GM23338 (cell line): ENCODE results near the gene ZNF76. TPM values are rescaled to one million over a fixed set of nuclear protein-coding genes. Genes with fewer than 3 reads are reported as not detected.

Source experiments
- ATAC-seq: fragments of 200-7000 bp; cut with Tn5 transposase; 3 replicates; pipeline ENCODE4 v1.9.1; 2020
- DNase-seq: peaks from one replicate; pipeline ENCODE4 v3.0.0-alpha.2; 2015; ENCODE audit warnings: low spot score
- H2AFZ ChIP-seq: fragments of 200-600 bp; sonication (generic); 2 replicates; pipeline ENCODE4 v1.8.0; 2016; ENCODE audit warnings: antibody characterized with exemption, mild to moderate bottlenecking, moderate library complexity
- H3F3A ChIP-seq: fragments of 200-600 bp; sonication (generic); replicated peaks from 2 replicates; pipeline ENCODE4 v1.8.0; 2017; ENCODE audit warnings: antibody characterized with exemption, mixed run types, low read depth
- H3K27ac ChIP-seq: fragments of 200-600 bp; sonication (generic); 2 replicates; pipeline ENCODE4 v1.6.1; 2016; ENCODE audit warnings: low read depth
- H3K27me3 ChIP-seq: fragments of 200-600 bp; sonication (generic); 2 replicates; pipeline ENCODE4 v1.8.0; 2016; ENCODE audit warnings: mild to moderate bottlenecking, mixed run types, moderate library complexity; ENCODE audit not compliant: insufficient read depth
- H3K36me3 ChIP-seq: fragments of 200-600 bp; sonication (generic); 2 replicates; pipeline ENCODE4 v1.8.0; 2016; ENCODE audit warnings: mild to moderate bottlenecking; ENCODE audit not compliant: insufficient read depth
- H3K4me1 ChIP-seq: fragments of 200-600 bp; sonication (generic); 2 replicates; pipeline ENCODE4 v1.8.0; 2016; ENCODE audit warnings: mild to moderate bottlenecking, moderate library complexity; ENCODE audit not compliant: insufficient read depth
- H3K4me2 ChIP-seq: fragments of 200-600 bp; sonication (generic); 2 replicates; pipeline ENCODE4 v1.7.1; 2017; ENCODE audit warnings: mixed run types
- H3K4me3 ChIP-seq: fragments of 200-600 bp; sonication (generic); 2 replicates; pipeline ENCODE4 v1.6.1; 2016; ENCODE audit warnings: mixed run types
- H3K79me2 ChIP-seq: fragments of 200-600 bp; sonication (generic); replicated peaks from 2 replicates; pipeline ENCODE4 v1.8.0; 2017; ENCODE audit warnings: mild to moderate bottlenecking; ENCODE audit not compliant: insufficient read depth
- H3K9me2 ChIP-seq: fragments of 200-600 bp; sonication (generic); 2 replicates; pipeline ENCODE4 v1.8.0; 2017; ENCODE audit not compliant: insufficient read depth
- H4K20me1 ChIP-seq: fragments of 200-600 bp; sonication (generic); replicated peaks from 2 replicates; pipeline ENCODE4 v1.8.0; 2017; ENCODE audit warnings: mild to moderate bottlenecking; ENCODE audit not compliant: insufficient read depth
- H3K27ac Mint-ChIP-seq: 2 replicates; pipeline ENCODE4 v1.8.0; 2020; ENCODE audit warnings: inconsistent platforms, mild to moderate bottlenecking, moderate library complexity, mixed read lengths
- H3K27me3 Mint-ChIP-seq: 3 replicates; pipeline ENCODE4 v1.8.0; 2022; ENCODE audit warnings: low read depth, mild to moderate bottlenecking, moderate library complexity, mixed read lengths, inconsistent platforms; ENCODE audit not compliant: insufficient read depth, poor library complexity
- H3K36me3 Mint-ChIP-seq: 3 replicates; pipeline ENCODE4 v1.8.0; 2021; ENCODE audit warnings: low read depth, mild to moderate bottlenecking, inconsistent platforms, moderate library complexity, mixed read lengths
- H3K4me1 Mint-ChIP-seq: 3 replicates; pipeline ENCODE4 v1.8.0; 2020; ENCODE audit warnings: mild to moderate bottlenecking, inconsistent platforms, mixed read lengths
- H3K4me3 Mint-ChIP-seq: 3 replicates; pipeline ENCODE4 v1.8.0; 2021; ENCODE audit warnings: moderate library complexity, mild to moderate bottlenecking, inconsistent platforms, mixed read lengths
- H3K9me3 Mint-ChIP-seq: 3 replicates; pipeline ENCODE4 v1.8.0; 2020; ENCODE audit warnings: moderate library complexity, mild to moderate bottlenecking, inconsistent platforms, mixed read lengths
- EZH2 ChIP-seq: fragments of 200-600 bp; sonication (generic); IDR thresholded peaks from one replicate; pipeline ENCODE4 v1.8.0; 2017; ENCODE audit warnings: antibody characterized with exemption, mild to moderate bottlenecking, low read depth; ENCODE audit not compliant: unreplicated experiment
- EZH2phosphoT487 ChIP-seq: fragments of 200-600 bp; sonication (generic); IDR thresholded peaks from one replicate; pipeline ENCODE4 v1.8.1; 2018; ENCODE audit warnings: antibody characterized with exemption; ENCODE audit not compliant: unreplicated experiment
- JUNB ChIP-seq: IDR thresholded peaks from one replicate; pipeline ENCODE4 v1.6.1; 2016; ENCODE audit warnings: antibody characterized with exemption; ENCODE audit not compliant: unreplicated experiment
- NANOG ChIP-seq: IDR thresholded peaks from 2 replicates; pipeline ENCODE4 v1.6.1; 2016; ENCODE audit warnings: antibody characterized with exemption, borderline replicate concordance
- POLR2AphosphoS5 ChIP-seq: IDR thresholded peaks from 2 replicates; pipeline ENCODE4 v1.6.1; 2016; ENCODE audit warnings: antibody characterized with exemption, low read depth
- REST ChIP-seq: IDR thresholded peaks from one replicate; pipeline ENCODE4 v1.6.1; 2018; ENCODE audit warnings: antibody characterized with exemption; ENCODE audit not compliant: unreplicated experiment
- STAT1 ChIP-seq: IDR thresholded peaks from one replicate; pipeline ENCODE4 v1.6.1; 2016; ENCODE audit warnings: antibody characterized with exemption; ENCODE audit not compliant: unreplicated experiment
- ZNF114 ChIP-seq: fragments of 250-450 bp; sonication (Bioruptor Pico); IDR thresholded peaks from 2 replicates; pipeline ENCODE4 v1.5.0; 2020; ENCODE audit warnings: mild to moderate bottlenecking, moderate library complexity
- ZNF462 ChIP-seq: fragments of 250-450 bp; sonication (Bioruptor Pico); IDR thresholded peaks from 2 replicates; pipeline ENCODE4 v1.5.0; 2020; ENCODE audit warnings: mild to moderate bottlenecking, moderate library complexity
- polyA plus RNA-seq: library from polyadenylated mRNA; unstranded; fragments of >200 nt; fragmentation: Nextera tagmentation; extraction: Ambion mirVana; gene quantifications from 2 replicates; pipeline ENCODE4 v1.2.1, GENCODE V29; 2016
- total RNA-seq: library from RNA; depleted of rRNA; stranded (reverse); fragments of >200 nt; shearing (Covaris generic); gene quantifications from 2 replicates; pipeline ENCODE4 v1.2.3, GENCODE V29; 2014

Gene ZNF76
- total and polyA plus RNA-seq, 2 experiments from 2014 or later = 12.5 to 18.8 TPM

DNA sequence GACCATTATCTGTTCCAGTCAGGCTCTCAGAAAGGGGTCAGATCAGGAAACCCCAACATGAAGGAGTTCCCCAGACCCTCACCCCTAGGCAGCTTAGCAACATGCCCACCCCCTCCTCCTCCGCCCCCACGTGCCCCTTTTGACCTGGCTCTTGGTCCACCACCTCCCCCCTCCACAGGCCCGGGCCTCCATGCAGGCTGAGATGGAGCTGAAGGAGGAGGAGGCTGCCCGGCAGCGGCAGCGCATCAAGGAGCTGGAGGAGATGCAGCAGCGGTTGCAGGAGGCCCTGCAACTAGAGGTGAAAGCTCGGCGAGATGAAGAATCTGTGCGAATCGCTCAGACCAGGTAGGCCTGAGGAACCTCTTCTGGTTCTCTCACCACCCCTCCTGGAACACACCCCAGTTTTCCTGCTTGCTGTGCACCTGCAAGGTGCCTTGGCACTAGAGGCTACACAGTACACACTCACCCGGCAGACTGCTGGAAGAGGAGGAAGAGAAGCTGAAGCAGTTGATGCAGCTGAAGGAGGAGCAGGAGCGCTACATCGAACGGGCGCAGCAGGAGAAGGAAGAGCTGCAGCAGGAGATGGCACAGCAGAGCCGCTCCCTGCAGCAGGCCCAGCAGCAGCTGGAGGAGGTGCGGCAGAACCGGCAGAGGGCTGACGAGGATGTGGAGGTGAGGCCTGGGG is 60.0 kb downstream of the ZNF76 start (continued):
- TF ChIP-seq STAT1 = no peak
- no peak for TF ChIP-seq JUNB

DNA sequence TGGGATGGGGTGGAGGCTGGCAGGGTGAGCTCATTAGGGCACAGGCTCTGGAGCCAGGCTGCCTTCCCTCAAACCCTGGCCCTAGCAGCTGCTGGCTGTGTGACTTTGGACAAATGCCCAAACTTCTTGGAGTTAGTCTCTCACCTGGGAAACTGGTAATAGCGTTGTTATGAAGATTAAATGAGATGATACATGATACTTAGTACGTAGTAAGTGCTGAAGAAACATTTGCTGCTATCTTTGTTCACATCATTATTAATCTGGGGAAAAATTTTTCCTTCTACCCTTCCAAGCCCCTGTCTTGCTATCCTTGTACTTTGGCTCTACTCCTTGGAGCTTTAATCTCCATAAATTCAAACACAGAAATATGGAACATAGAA is 60.5 kb downstream of the ZNF76 start:
- Histone ChIP-seq H3K27ac (no peak overlapping the region), H3K4me1 (peaks cover 17% of the 10 kb centered on the region), H3K4me2 (no peak overlapping the region), H3F3A (0 out of 2 replicates have a peak, but pooled peaks cover 3% of the 10 kb centered on the region), H3K27me3 (peaks cover 22% of the 10 kb centered on the region), H3K4me3 (no peak overlapping the region), H2AFZ (no peak overlapping the region), H3K36me3 (no peaks in the 10 kb centered on the region), H3K79me2 (no peaks in the 10 kb centered on the region), H3K9me2 (no peaks in the 10 kb centered on the region), H4K20me1 (no peaks in the 10 kb centered on the region)
- Mint-ChIP-seq H3K36me3 (peaks cover 3% of the 10 kb centered on the region; the same call in 1 of the 3 replicates), H3K27me3 (peaks cover 28% of the 10 kb centered on the region), H3K27ac (no peak overlapping the region), H3K4me1 (peaks cover 16% of the 10 kb centered on the region), H3K9me3 (no peaks in the 10 kb centered on the region), H3K4me3 (no peak overlapping the region)
- ATAC-seq (no peak), DNase-seq (no peak)
- TF ChIP-seq EZH2 (no peak), STAT1 (no peak), EZH2phosphoT487 (no peak)

DNA sequence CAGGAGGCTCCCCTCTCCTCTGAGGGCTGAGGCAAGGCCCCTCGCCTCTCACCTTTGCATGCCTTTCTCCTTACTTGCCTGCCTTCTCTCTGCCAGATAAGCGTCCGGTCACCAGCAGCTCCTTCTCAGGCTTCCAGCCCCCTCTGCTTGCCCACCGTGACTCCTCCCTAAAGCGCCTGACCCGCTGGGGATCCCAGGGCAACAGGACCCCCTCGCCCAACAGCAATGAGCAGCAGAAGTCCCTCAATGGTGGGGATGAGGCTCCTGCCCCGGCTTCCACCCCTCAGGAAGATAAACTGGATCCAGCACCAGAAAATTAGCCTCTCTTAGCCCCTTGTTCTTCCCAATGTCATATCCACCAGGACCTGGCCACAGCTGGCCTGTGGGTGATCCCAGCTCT is 61.6 kb downstream of the ZNF76 start:
- Histone ChIP-seq H3K4me1 (peaks cover 17% of the 10 kb centered on the region), H3K36me3 (no peaks in the 10 kb centered on the region), H3K27me3 (peaks cover 18% of the 10 kb centered on the region), H3K79me2 (no peaks in the 10 kb centered on the region), H3K4me2 (no peak overlapping the region), H3K4me3 (no peak overlapping the region), H3F3A (0 out of 2 replicates have a peak, but pooled peaks cover 3% of the 10 kb centered on the region), H2AFZ (no peak overlapping the region), H4K20me1 (no peaks in the 10 kb centered on the region), H3K9me2 (no peaks in the 10 kb centered on the region), H3K27ac (no peak overlapping the region)
- Mint-ChIP-seq H3K4me1 (peaks cover 16% of the 10 kb centered on the region), H3K36me3 (peaks cover 3% of the 10 kb centered on the region; the same call in 1 of the 3 replicates), H3K4me3 (no peak overlapping the region), H3K27ac (no peak overlapping the region), H3K27me3 (peaks cover 28% of the 10 kb centered on the region), H3K9me3 (no peaks in the 10 kb centered on the region)
- no peak for TF ChIP-seq STAT1
- TF ChIP-seq EZH2 = no peak
- TF ChIP-seq ZNF114 (CRISPR knock-in tag) = no peak
- no peak for TF ChIP-seq REST
- no peak for TF ChIP-seq EZH2phosphoT487
- no peak for TF ChIP-seq NANOG
- no peak for TF ChIP-seq JUNB
- no peak for TF ChIP-seq ZNF462 (CRISPR knock-in tag)
- no peak for TF ChIP-seq POLR2AphosphoS5
- DNase-seq = no peak
- ATAC-seq = no peak
